ENCODE results near the gene PHTF2.

DNA sequence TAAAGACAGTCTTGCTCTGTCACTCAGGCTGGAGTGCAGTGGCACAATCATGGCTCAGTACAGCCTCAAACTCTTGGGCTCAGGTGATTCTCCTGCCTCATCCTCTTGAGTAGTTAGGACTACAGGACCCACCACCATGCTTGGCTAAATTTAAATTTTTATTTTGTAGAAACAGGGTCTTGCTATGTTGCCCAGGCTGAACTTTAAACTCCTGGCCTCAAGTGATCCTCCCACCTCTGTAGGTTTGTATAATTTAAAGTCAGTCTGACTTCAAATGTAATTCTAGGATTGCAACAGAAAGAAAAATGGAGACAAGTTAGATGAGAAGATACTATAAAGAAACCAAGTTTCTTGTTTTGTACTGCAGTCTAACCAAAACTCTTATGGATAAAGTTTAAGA, 11.8 kb upstream of the PHTF2 start:
- TF ChIP-seq, protein P1, sequence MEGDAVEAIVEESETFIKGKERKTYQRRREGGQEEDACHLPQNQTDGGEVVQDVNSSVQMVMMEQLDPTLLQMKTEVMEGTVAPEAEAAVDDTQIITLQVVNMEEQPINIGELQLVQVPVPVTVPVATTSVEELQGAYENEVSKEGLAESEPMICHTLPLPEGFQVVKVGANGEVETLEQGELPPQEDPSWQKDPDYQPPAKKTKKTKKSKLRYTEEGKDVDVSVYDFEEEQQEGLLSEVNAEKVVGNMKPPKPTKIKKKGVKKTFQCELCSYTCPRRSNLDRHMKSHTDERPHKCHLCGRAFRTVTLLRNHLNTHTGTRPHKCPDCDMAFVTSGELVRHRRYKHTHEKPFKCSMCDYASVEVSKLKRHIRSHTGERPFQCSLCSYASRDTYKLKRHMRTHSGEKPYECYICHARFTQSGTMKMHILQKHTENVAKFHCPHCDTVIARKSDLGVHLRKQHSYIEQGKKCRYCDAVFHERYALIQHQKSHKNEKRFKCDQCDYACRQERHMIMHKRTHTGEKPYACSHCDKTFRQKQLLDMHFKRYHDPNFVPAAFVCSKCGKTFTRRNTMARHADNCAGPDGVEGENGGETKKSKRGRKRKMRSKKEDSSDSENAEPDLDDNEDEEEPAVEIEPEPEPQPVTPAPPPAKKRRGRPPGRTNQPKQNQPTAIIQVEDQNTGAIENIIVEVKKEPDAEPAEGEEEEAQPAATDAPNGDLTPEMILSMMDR (IDR thresholded peaks at IDR 0.05): no peak
- TF ChIP-seq POLR2A (IDR thresholded peaks at IDR 0.05) (no peak), POLR2AphosphoS5 (IDR thresholded peaks at IDR 0.05) (no peak)
